22Rv1 (cell line): ENCODE measurements around the gene RAPGEF3.

Source experiments
- CTCF ChIP-seq: fragments of 450-650 bp; IDR thresholded peaks from 2 replicates; pipeline ENCODE4 v1.5.1; 2017; ENCODE audit warnings: mild to moderate bottlenecking
- ZFX ChIP-seq: fragments of 450-650 bp; IDR thresholded peaks from 2 replicates; pipeline ENCODE4 v1.6.1; 2017; ENCODE audit warnings: antibody characterized with exemption, borderline replicate concordance

GRCh38 chr12:47773062-47773857 is 14.6 kb upstream of the RAPGEF3 start, which contains the start of gene SLC48A1:
- TF ChIP-seq CTCF (peak; percentile 98), ZFX (no peak)
